ENCODE measurements around the gene SRBD1. TPM values are rescaled to one million over a fixed set of nuclear protein-coding genes. Genes with fewer than 3 reads are reported as not detected.

SRBD1 gene
- total RNA-seq, 4 donors from 2014 or later = 13.5 to 36.2 (median 26.8) TPM

- 39 to 80% methylated on average over 5 to 9 of the region's 9 CpGs for WGBS, 2 donors (ENCODE audit: low coverage in 1 of 2)
- Histone ChIP-seq H3K36me3 (no peaks in the 10 kb centered on the region), H3K4me1 (peaks cover 14 to 34% (median 27%) of the 10 kb centered on the region in 4 donors), H3K9me3 (no peaks in the 10 kb centered on the region), H3K4me3 (no peak overlapping the region), H3K27me3 (peaks cover 12% of the 10 kb centered on the region), H3K27ac (peak overlapping the region; percentile 97 to 100 (median 99))
- no peak for DNase-seq
- intact Hi-C loops (cut with DNase I; ENCODE audit: low total_unique reads) = loop anchor here (5.0 kb wide), 1 partner anchor 130 kb away; no protein-coding TSS in a partner anchor
- in situ Hi-C loops (cut with MboI; ENCODE audit: low pct_ligation_motif_present in 1 of 4, low pct_unique_long_range_greater_than_20kb in 1 of 4, low sequenced_read_pairs in 3 of 4) = loop anchor here (5.0 to 25.0 kb wide), 6 partner anchors 127 to 715 kb away; no protein-coding TSS in a partner anchor
- TF ChIP-seq, protein P1, sequence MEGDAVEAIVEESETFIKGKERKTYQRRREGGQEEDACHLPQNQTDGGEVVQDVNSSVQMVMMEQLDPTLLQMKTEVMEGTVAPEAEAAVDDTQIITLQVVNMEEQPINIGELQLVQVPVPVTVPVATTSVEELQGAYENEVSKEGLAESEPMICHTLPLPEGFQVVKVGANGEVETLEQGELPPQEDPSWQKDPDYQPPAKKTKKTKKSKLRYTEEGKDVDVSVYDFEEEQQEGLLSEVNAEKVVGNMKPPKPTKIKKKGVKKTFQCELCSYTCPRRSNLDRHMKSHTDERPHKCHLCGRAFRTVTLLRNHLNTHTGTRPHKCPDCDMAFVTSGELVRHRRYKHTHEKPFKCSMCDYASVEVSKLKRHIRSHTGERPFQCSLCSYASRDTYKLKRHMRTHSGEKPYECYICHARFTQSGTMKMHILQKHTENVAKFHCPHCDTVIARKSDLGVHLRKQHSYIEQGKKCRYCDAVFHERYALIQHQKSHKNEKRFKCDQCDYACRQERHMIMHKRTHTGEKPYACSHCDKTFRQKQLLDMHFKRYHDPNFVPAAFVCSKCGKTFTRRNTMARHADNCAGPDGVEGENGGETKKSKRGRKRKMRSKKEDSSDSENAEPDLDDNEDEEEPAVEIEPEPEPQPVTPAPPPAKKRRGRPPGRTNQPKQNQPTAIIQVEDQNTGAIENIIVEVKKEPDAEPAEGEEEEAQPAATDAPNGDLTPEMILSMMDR (IDR thresholded peaks at IDR 0.05) = no peak
- TF ChIP-seq POLR2AphosphoS5 (IDR thresholded peaks at IDR 0.05) (no peak), POLR2A (IDR thresholded peaks at IDR 0.05) (no peak), EP300 (IDR thresholded peaks at IDR 0.05; ENCODE audit: low read depth) (no peak)
Measured at GRCh38 chr2:45647356-45647755, 36.3 kb upstream of the SRBD1 start.

GRCh38 chr2:45646289-45646688 is 35.2 kb upstream of the SRBD1 start:
- WGBS, 2 donors (ENCODE audit: low coverage in 1 of 2) = 95 to 100% methylated on average over 2 of the region's 2 CpGs

GRCh38 chr2:45643543-45644542 is 32.8 kb upstream of the SRBD1 start:
- intact Hi-C loops (cut with DNase I; ENCODE audit: low total_unique reads) = loop anchor here (2.0 kb wide), 1 partner anchor 293 kb away; no protein-coding TSS in a partner anchor
- Histone ChIP-seq H3K36me3 (no peaks in the 10 kb centered on the region), H3K27ac (peak overlapping the region in 2 of 4 donors; percentile 8 to 66), H3K4me1 (peaks cover 14 to 25% (median 19%) of the 10 kb centered on the region in 4 donors), H3K4me3 (peak overlapping the region; percentile 44 to 64 (median 52)), H3K9me3 (no peaks in the 10 kb centered on the region), H3K27me3 (peaks cover 14% of the 10 kb centered on the region)
- in situ Hi-C loops (cut with MboI; ENCODE audit: low pct_ligation_motif_present in 1 of 4, low pct_unique_long_range_greater_than_20kb in 1 of 4, low sequenced_read_pairs in 3 of 4) = loop anchor here in 3 of 4 donors (10.0 to 25.0 kb wide), 3 partner anchors 131 to 718 kb away; no protein-coding TSS in a partner anchor
- peak; percentile 71 for DNase-seq
- TF ChIP-seq POLR2A (IDR thresholded peaks at IDR 0.05) (no peak), POLR2AphosphoS5 (IDR thresholded peaks at IDR 0.05) (no peak), EP300 (IDR thresholded peaks at IDR 0.05; ENCODE audit: low read depth) (no peak)
- TF ChIP-seq, protein P1 (IDR thresholded peaks at IDR 0.05) = peak; percentile 94 to 99 (median 98)
- 20 to 56% methylated on average over 7 to 24 of the region's 49 CpGs for WGBS, 2 donors (ENCODE audit: low coverage in 1 of 2)

More at GRCh38 chr2:45646289-45646688, 35.2 kb upstream of the SRBD1 start:
- TF ChIP-seq, protein P1 (IDR thresholded peaks at IDR 0.05) = no peak
- TF ChIP-seq POLR2AphosphoS5 (IDR thresholded peaks at IDR 0.05) (no peak), EP300 (IDR thresholded peaks at IDR 0.05; ENCODE audit: low read depth) (no peak), POLR2A (IDR thresholded peaks at IDR 0.05) (no peak)
- H3K36me3 ChIP-seq = no peaks in the 10 kb centered on the region
- no peak for DNase-seq
- H3K9me3 ChIP-seq = no peaks in the 10 kb centered on the region
- in situ Hi-C loops (cut with MboI; ENCODE audit: low pct_ligation_motif_present in 1 of 4, low pct_unique_long_range_greater_than_20kb in 1 of 4, low sequenced_read_pairs in 3 of 4) (loop anchor here (5.0 to 25.0 kb wide), 6 partner anchors 129 to 716 kb away; no protein-coding TSS in a partner anchor), intact Hi-C loops (cut with DNase I; ENCODE audit: low total_unique reads) (loop anchor here (5.0 kb wide), 1 partner anchor 131 kb away; no protein-coding TSS in a partner anchor)
- H3K4me3 ChIP-seq = no peak overlapping the region
- H3K4me1 ChIP-seq = peaks cover 14 to 34% (median 27%) of the 10 kb centered on the region in 4 donors
- peaks cover 14% of the 10 kb centered on the region for H3K27me3 ChIP-seq
- no peak overlapping the region for H3K27ac ChIP-seq

GRCh38 chr2:45643095-45643494 is 32.0 kb upstream of the SRBD1 start:
- H3K9me3 ChIP-seq = no peaks in the 10 kb centered on the region
- peak overlapping the region; percentile 44 to 64 (median 52) for H3K4me3 ChIP-seq
- no peak for DNase-seq
- TF ChIP-seq, protein P1 (IDR thresholded peaks at IDR 0.05) = no peak
- TF ChIP-seq EP300 (IDR thresholded peaks at IDR 0.05; ENCODE audit: low read depth) (no peak), POLR2AphosphoS5 (IDR thresholded peaks at IDR 0.05) (no peak), POLR2A (IDR thresholded peaks at IDR 0.05) (no peak)
- 26 to 60% methylated on average over 4 to 10 of the region's 11 CpGs for WGBS, 2 donors (ENCODE audit: low coverage in 1 of 2)
- no peaks in the 10 kb centered on the region for H3K36me3 ChIP-seq
- in situ Hi-C loops (cut with MboI; ENCODE audit: low pct_ligation_motif_present in 1 of 4, low pct_unique_long_range_greater_than_20kb in 1 of 4, low sequenced_read_pairs in 3 of 4) (loop anchor here in 3 of 4 donors (10.0 to 25.0 kb wide), 3 partner anchors 132 to 719 kb away; no protein-coding TSS in a partner anchor), intact Hi-C loops (cut with DNase I; ENCODE audit: low total_unique reads) (loop anchor here (2.0 kb wide), 1 partner anchor 294 kb away; no protein-coding TSS in a partner anchor)
- peak overlapping the region in 1 of 4 donors; percentile 66 for H3K27ac ChIP-seq
- peaks cover 7 to 18% (median 11%) of the 10 kb centered on the region in 4 donors for H3K4me1 ChIP-seq
- H3K27me3 ChIP-seq = peaks cover 14% of the 10 kb centered on the region

Measured in transverse colon (tissue), 4 donors.